Measurements from ENCODE around the gene C9orf153. TPM values are rescaled to one million over a fixed set of nuclear protein-coding genes. Genes with fewer than 3 reads are reported as not detected.

Gene C9orf153
- total RNA-seq, 2 donors from 2014 or later = 0.37 to 0.51 TPM

DNA sequence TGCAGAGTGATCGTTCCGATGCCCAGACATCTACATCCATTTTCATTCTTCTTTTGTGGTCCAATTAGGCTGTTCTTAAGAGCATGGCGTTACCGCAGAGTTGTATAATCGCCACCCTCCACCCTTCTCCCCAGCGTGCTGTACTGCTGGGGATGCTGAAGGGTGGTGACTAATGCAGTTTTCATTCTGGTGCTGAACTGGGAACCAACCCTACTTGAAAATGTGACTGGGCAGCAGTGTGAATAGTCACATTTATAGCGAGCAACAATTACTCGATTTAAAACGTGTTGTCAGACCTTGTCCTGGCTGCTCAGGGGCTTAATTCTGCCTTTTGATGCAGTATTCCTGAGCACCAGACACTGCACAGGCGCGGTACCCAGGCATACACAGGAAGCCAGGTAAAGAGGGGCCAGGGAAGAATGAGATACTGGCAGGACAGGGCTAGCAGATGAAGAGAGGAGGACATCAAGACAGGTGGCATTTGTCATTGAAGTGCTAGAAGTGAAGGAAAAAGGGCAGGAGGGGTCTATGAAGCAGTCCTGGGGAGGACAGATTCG is 23.6 kb upstream of the C9orf153 start:
- Histone ChIP-seq H3K36me3 (ENCODE audit: control insufficient read depth, insufficient read depth, low read length) (peaks cover 10% of the 10 kb centered on the region), H3K27me3 (ENCODE audit: control insufficient read depth, insufficient read depth, low read length, poor library complexity, severe bottlenecking) (no peaks in the 10 kb centered on the region), H3K27ac (ENCODE audit: low read depth, low read length) (peak overlapping the region; percentile 66), H3K4me1 (ENCODE audit: control insufficient read depth, insufficient read depth, low read length) (peaks cover 13% of the 10 kb centered on the region), H3K9me3 (ENCODE audit: control insufficient read depth, low read length) (no peaks in the 10 kb centered on the region), H3K4me3 (ENCODE audit: low read length) (peak overlapping the region; percentile 93), H3K9ac (ENCODE audit: extremely low read depth, low read length, poor library complexity, severe bottlenecking) (peak overlapping the region; percentile 95)
- WGBS, 2 experiments (ENCODE audit: insufficient coverage in 1 of 2, insufficient read length in 1 of 2) = 34 to 67% methylated on average over 8 to 12 of the region's 12 CpGs
- H3K4me3 Mint-ChIP-seq = peak overlapping the region; percentile 89
- H3K4me1 Mint-ChIP-seq = peaks cover 28% of the 10 kb centered on the region
- H3K27ac Mint-ChIP-seq = peak overlapping the region; percentile 94
- TF ChIP-seq, protein P1, sequence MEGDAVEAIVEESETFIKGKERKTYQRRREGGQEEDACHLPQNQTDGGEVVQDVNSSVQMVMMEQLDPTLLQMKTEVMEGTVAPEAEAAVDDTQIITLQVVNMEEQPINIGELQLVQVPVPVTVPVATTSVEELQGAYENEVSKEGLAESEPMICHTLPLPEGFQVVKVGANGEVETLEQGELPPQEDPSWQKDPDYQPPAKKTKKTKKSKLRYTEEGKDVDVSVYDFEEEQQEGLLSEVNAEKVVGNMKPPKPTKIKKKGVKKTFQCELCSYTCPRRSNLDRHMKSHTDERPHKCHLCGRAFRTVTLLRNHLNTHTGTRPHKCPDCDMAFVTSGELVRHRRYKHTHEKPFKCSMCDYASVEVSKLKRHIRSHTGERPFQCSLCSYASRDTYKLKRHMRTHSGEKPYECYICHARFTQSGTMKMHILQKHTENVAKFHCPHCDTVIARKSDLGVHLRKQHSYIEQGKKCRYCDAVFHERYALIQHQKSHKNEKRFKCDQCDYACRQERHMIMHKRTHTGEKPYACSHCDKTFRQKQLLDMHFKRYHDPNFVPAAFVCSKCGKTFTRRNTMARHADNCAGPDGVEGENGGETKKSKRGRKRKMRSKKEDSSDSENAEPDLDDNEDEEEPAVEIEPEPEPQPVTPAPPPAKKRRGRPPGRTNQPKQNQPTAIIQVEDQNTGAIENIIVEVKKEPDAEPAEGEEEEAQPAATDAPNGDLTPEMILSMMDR (conservative IDR thresholded peaks at IDR 0.05) = no peak
- peaks cover 8% of the 10 kb centered on the region for H3K27me3 Mint-ChIP-seq (ENCODE audit: insufficient read depth)
- DNase-seq = no peak
- H3K36me3 Mint-ChIP-seq (ENCODE audit: low read depth) = peaks cover 3% of the 10 kb centered on the region
- H3K9me3 Mint-ChIP-seq = no peaks in the 10 kb centered on the region

- H3K4me3 ChIP-seq (ENCODE audit: low read length) = peak within 1 kb of the TSS; percentile 93
- H3K4me1 ChIP-seq (ENCODE audit: control insufficient read depth, insufficient read depth, low read length) = peaks cover 13% of the 10 kb centered on the region
- H3K27me3 Mint-ChIP-seq (ENCODE audit: insufficient read depth) = peaks cover 8% of the 10 kb centered on the region
- WGBS, 2 experiments (ENCODE audit: insufficient coverage in 1 of 2, insufficient read length in 1 of 2) = 0% methylated on average over 57 to 101 of the region's 101 CpGs
- peak; percentile 99 for DNase-seq
- peaks cover 6% of the 10 kb centered on the region for H3K36me3 ChIP-seq (ENCODE audit: control insufficient read depth, insufficient read depth, low read length)
- peak within 1 kb of the TSS; percentile 98 for H3K27ac Mint-ChIP-seq
- H3K9me3 Mint-ChIP-seq = no peaks in the 10 kb centered on the region
- peak within 1 kb of the TSS; percentile 98 for H3K27ac ChIP-seq (ENCODE audit: low read depth, low read length)
- TF ChIP-seq, protein P1 (conservative IDR thresholded peaks at IDR 0.05) = no peak
- no peaks in the 10 kb centered on the region for H3K9me3 ChIP-seq (ENCODE audit: control insufficient read depth, low read length)
- no peaks in the 10 kb centered on the region for H3K27me3 ChIP-seq (ENCODE audit: control insufficient read depth, insufficient read depth, low read length, poor library complexity, severe bottlenecking)
- peaks cover 28% of the 10 kb centered on the region for H3K4me1 Mint-ChIP-seq
- peak within 1 kb of the TSS; percentile 95 for H3K9ac ChIP-seq (ENCODE audit: extremely low read depth, low read length, poor library complexity, severe bottlenecking)
- H3K4me3 Mint-ChIP-seq = peak within 1 kb of the TSS; percentile 89
- H3K36me3 Mint-ChIP-seq (ENCODE audit: low read depth) = peaks cover 3% of the 10 kb centered on the region
Observed at GRCh38 chr9:86282077-86282978, 22.9 kb upstream of the C9orf153 start, which contains the start of gene ISCA1. TSS of gene ISCA1 (minus strand) at chr9:86282538. CDS start at chr9:86282458, 80 bp downstream.

DNA sequence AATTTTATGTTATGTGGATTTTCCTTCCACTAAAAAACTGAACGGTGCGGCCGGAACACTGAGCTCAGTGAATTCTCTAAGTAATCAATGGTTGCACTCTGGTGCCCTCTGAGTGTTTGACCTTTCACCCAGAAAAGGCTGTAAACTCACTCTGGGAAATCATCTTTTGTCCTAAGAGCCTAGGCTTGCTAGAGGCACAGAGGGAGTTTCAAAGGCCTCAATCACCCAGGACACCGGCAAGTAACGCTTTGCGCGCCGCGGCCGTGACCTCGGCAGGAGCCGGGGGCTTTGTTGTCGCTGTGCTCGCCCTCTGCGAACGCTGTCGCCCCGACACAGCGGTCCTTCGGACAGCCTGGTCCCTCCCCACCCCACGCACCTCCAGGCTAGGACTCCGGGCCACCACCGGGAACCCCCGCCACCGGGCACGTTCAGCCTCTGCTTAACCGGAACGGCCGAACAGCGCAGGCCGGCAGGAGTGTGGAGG is 22.2 kb upstream of the C9orf153 start:
- 0 to 1% methylated on average over 9 to 31 of the region's 31 CpGs for WGBS, 2 experiments (ENCODE audit: insufficient coverage in 1 of 2, insufficient read length in 1 of 2)
- peaks cover 8% of the 10 kb centered on the region for H3K27me3 Mint-ChIP-seq (ENCODE audit: insufficient read depth)

More for the DNA sequence above, 22.2 kb upstream of the C9orf153 start:
- H3K27me3 ChIP-seq (ENCODE audit: control insufficient read depth, insufficient read depth, low read length, poor library complexity, severe bottlenecking) = no peaks in the 10 kb centered on the region
- H3K36me3 Mint-ChIP-seq (ENCODE audit: low read depth) = peaks cover 3% of the 10 kb centered on the region
- H3K36me3 ChIP-seq (ENCODE audit: control insufficient read depth, insufficient read depth, low read length) = peaks cover 6% of the 10 kb centered on the region
- no peaks in the 10 kb centered on the region for H3K9me3 Mint-ChIP-seq
- DNase-seq = no peak
- H3K27ac ChIP-seq (ENCODE audit: low read depth, low read length) = peak overlapping the region; percentile 98
- peak overlapping the region; percentile 93 for H3K4me3 ChIP-seq (ENCODE audit: low read length)
- peak overlapping the region; percentile 89 for H3K4me3 Mint-ChIP-seq
- peak overlapping the region; percentile 95 for H3K9ac ChIP-seq (ENCODE audit: extremely low read depth, low read length, poor library complexity, severe bottlenecking)
- TF ChIP-seq, protein P1 (conservative IDR thresholded peaks at IDR 0.05) = no peak
- H3K4me1 ChIP-seq (ENCODE audit: control insufficient read depth, insufficient read depth, low read length) = peaks cover 13% of the 10 kb centered on the region
- H3K4me1 Mint-ChIP-seq = peaks cover 28% of the 10 kb centered on the region
- H3K27ac Mint-ChIP-seq = peak overlapping the region; percentile 98
- H3K9me3 ChIP-seq (ENCODE audit: control insufficient read depth, low read length) = no peaks in the 10 kb centered on the region

Measured in endodermal cell (in vitro differentiated cells).